H9 (cell line): ENCODE results near the gene UBE2E3. TPM values are rescaled to one million over a fixed set of nuclear protein-coding genes. Genes with fewer than 3 reads are reported as not detected.

Source experiments
- DNase-seq: peaks from one replicate; pipeline ENCODE4 v3.0.0-alpha.2; 2017
- H2AFZ ChIP-seq: one replicate; pipeline ENCODE4 v1.6.1; 2013; ENCODE audit warnings: mild to moderate bottlenecking, low read length, control low read depth, moderate library complexity
- H2AK5ac ChIP-seq: 2 replicates; pipeline ENCODE4 v1.6.1; 2013; ENCODE audit warnings: low read length, control low read depth, mixed read lengths; ENCODE audit not compliant: insufficient read length
- H2BK120ac ChIP-seq: one replicate; pipeline ENCODE4 v1.6.1; 2013; ENCODE audit warnings: low read depth, mild to moderate bottlenecking, low read length, control low read depth, inconsistent platforms; ENCODE audit not compliant: poor library complexity, severe bottlenecking
- H2BK12ac ChIP-seq: 2 replicates; pipeline ENCODE4 v1.6.1; 2013; ENCODE audit warnings: low read length, control low read depth, mixed read lengths, low read depth; ENCODE audit not compliant: insufficient read length
- H2BK15ac ChIP-seq: 2 replicates; pipeline ENCODE4 v1.6.1; 2013; ENCODE audit warnings: low read depth, low read length, control low read depth
- H2BK20ac ChIP-seq: one replicate; pipeline ENCODE4 v1.6.1; 2013; ENCODE audit warnings: low read depth, mild to moderate bottlenecking, low read length, control low read depth, inconsistent platforms; ENCODE audit not compliant: poor library complexity, severe bottlenecking
- H2BK5ac ChIP-seq: 2 replicates; pipeline ENCODE4 v1.6.1; 2013; ENCODE audit warnings: low read length, control low read depth, mixed read lengths; ENCODE audit not compliant: insufficient read length
- H3K14ac ChIP-seq: 2 replicates; pipeline ENCODE4 v1.6.1; 2013; ENCODE audit warnings: low read length, control low read depth; ENCODE audit not compliant: insufficient read depth
- H3K18ac ChIP-seq: 2 replicates; pipeline ENCODE4 v1.6.1; 2013; ENCODE audit warnings: low read depth, mild to moderate bottlenecking, mixed read lengths, low read length, control low read depth; ENCODE audit not compliant: insufficient read length
- H3K23ac ChIP-seq: 2 replicates; pipeline ENCODE4 v1.6.1; 2013; ENCODE audit warnings: low read length, control low read depth, mixed read lengths, low read depth; ENCODE audit not compliant: insufficient read length
- H3K23me2 ChIP-seq: 2 replicates; pipeline ENCODE4 v1.6.1; 2013; ENCODE audit warnings: low read depth, mild to moderate bottlenecking, mixed read lengths, low read length, control low read depth; ENCODE audit not compliant: insufficient read length, poor library complexity, severe bottlenecking
- H3K27ac ChIP-seq: 2 replicates; pipeline ENCODE4 v1.5.1; 2013; ENCODE audit warnings: low read length, control low read depth, mixed read lengths, low read depth; ENCODE audit not compliant: insufficient read length
- H3K27me3 ChIP-seq: 2 replicates; pipeline ENCODE4 v1.6.1; 2013; ENCODE audit warnings: low read length, control low read depth, inconsistent platforms; ENCODE audit not compliant: insufficient read depth
- H3K4ac ChIP-seq: 2 replicates; pipeline ENCODE4 v1.6.1; 2013; ENCODE audit warnings: low read depth, mild to moderate bottlenecking, control low read depth, inconsistent platforms, low read length, moderate library complexity
- H3K4me1 ChIP-seq: 2 replicates; pipeline ENCODE4 v1.6.1; 2013; ENCODE audit warnings: low read length, control low read depth, inconsistent platforms; ENCODE audit not compliant: insufficient read depth
- H3K4me2 ChIP-seq: 2 replicates; pipeline ENCODE4 v1.6.1; 2013; ENCODE audit warnings: low read length, control low read depth, mixed read lengths; ENCODE audit not compliant: insufficient read length, insufficient read depth
- H3K56ac ChIP-seq: 2 replicates; pipeline ENCODE4 v1.6.1; 2013; ENCODE audit warnings: low read depth, mild to moderate bottlenecking, mixed read lengths, low read length, control low read depth; ENCODE audit not compliant: insufficient read length
- H3K79me1 ChIP-seq: 2 replicates; pipeline ENCODE4 v1.6.1; 2013; ENCODE audit warnings: low read depth, mild to moderate bottlenecking, moderate library complexity, low read length, control low read depth, inconsistent platforms; ENCODE audit not compliant: insufficient read depth, poor library complexity, severe bottlenecking
- H3K79me2 ChIP-seq: 2 replicates; pipeline ENCODE4 v1.6.1; 2013; ENCODE audit warnings: low read length, control low read depth, inconsistent platforms; ENCODE audit not compliant: insufficient read depth
- H3K9ac ChIP-seq: 2 replicates; pipeline ENCODE4 v1.6.1; 2013; ENCODE audit warnings: low read length, control low read depth, mixed read lengths; ENCODE audit not compliant: insufficient read length; ENCODE audit errors: extremely low read depth
- H3K9me3 ChIP-seq: one replicate; pipeline ENCODE4 v1.6.1; 2013; ENCODE audit warnings: low read depth, low read length, inconsistent platforms; ENCODE audit not compliant: control insufficient read depth
- H3T11ph ChIP-seq: one replicate; pipeline ENCODE4 v1.6.1; 2013; ENCODE audit warnings: mild to moderate bottlenecking, low read length, control low read depth, inconsistent platforms
- H4K20me1 ChIP-seq: one replicate; pipeline ENCODE4 v1.6.1; 2013; ENCODE audit not compliant: control insufficient read depth, insufficient read length, insufficient read depth
- H4K5ac ChIP-seq: 2 replicates; pipeline ENCODE4 v1.6.1; 2013; ENCODE audit warnings: low read depth, mild to moderate bottlenecking, mixed read lengths, low read length, control low read depth; ENCODE audit not compliant: insufficient read length
- H4K8ac ChIP-seq: replicated peaks from 2 replicates; pipeline ENCODE4 v1.6.1; 2013; ENCODE audit warnings: low read length, control low read depth, mixed read lengths, low read depth; ENCODE audit not compliant: insufficient read length
- H4K91ac ChIP-seq: 2 replicates; pipeline ENCODE4 v1.6.1; 2013; ENCODE audit warnings: low read depth, mild to moderate bottlenecking, moderate library complexity, mixed read lengths, low read length, control low read depth; ENCODE audit not compliant: insufficient read length
- H3K27ac Mint-ChIP-seq, 3 experiments: 2 replicates in 2 of 3; 3 replicates in 1 of 3; pipeline ENCODE4 v1.8.0; 2020 to 2021; ENCODE audit warnings: mixed read lengths in 3 of 3, mild to moderate bottlenecking in 1 of 3, moderate library complexity in 1 of 3
- H3K27me3 Mint-ChIP-seq: 2 replicates; pipeline ENCODE4 v1.8.0; 2021; ENCODE audit warnings: low read depth, mild to moderate bottlenecking, moderate library complexity, mixed read lengths
- H3K36me3 Mint-ChIP-seq, 3 experiments: 2 replicates in 2 of 3; 3 replicates in 1 of 3; pipeline ENCODE4 v1.8.0; 2020 to 2021; ENCODE audit warnings: low read depth in 3 of 3, mixed read lengths in 3 of 3; ENCODE audit not compliant: insufficient read depth in 1 of 3
- H3K4me1 Mint-ChIP-seq, 2 experiments: 2 replicates each; pipeline ENCODE4 v1.8.0; 2020; ENCODE audit warnings: mixed read lengths in 2 of 2
- H3K4me3 Mint-ChIP-seq, 2 experiments: 2 replicates in 1 of 2; 3 replicates in 1 of 2; pipeline ENCODE4 v1.8.0; 2020 to 2021; ENCODE audit warnings: mild to moderate bottlenecking in 2 of 2, mixed read lengths in 2 of 2, moderate library complexity in 1 of 2
- H3K9me3 Mint-ChIP-seq, 2 experiments: 2 replicates in 1 of 2; 3 replicates in 1 of 2; pipeline ENCODE4 v1.8.0; 2020; ENCODE audit warnings: mild to moderate bottlenecking in 2 of 2, mixed read lengths in 2 of 2, moderate library complexity in 1 of 2
- total RNA-seq: library from RNA; stranded (reverse); gene quantifications from 2 replicates; pipeline ENCODE4 v1.2.1, GENCODE V29; 2021
- TF ChIP-seq, protein P1 (sequence below): fragments of 200-600 bp; sonication (generic); conservative IDR thresholded peaks from 3 replicates; pipeline ENCODE4 v1.8.0; 2021; ENCODE audit warnings: antibody characterized with exemption, mild to moderate bottlenecking

UBE2E3 gene
- total RNA-seq, 1 experiment from 2014 or later = 89.1 TPM

DNA sequence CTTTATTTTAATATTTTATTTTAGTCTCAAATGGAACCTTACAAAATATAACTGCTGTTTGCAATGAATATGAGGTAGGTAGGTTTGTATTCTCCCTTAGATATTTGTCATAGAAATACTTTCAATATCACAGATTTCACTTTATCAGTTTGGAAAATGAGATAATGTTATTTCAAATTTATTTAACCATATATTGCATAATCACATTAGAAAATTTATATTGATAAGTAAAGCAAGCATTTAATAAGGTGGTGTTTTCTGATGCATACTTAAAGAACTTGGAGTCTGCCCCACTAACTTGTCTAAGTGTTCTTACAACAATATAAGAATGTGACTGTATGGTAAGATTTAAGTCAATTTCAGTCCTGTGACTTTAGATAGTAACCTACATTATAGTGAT, 85.1 kb downstream of the UBE2E3 start:
- H2BK15ac ChIP-seq = no peak overlapping the region
- no peak overlapping the region for H3T11ph ChIP-seq
- H3K18ac ChIP-seq = no peak overlapping the region
- peaks cover 2% of the 10 kb centered on the region; the same call in 1 of the 2 replicates for H3K4me1 ChIP-seq
- no peaks in the 10 kb centered on the region for H4K20me1 ChIP-seq
- H2BK5ac ChIP-seq = no peak overlapping the region
- H2AFZ ChIP-seq = no peak overlapping the region
- Mint-ChIP-seq H3K9me3 (no peaks in the 10 kb centered on the region), H3K36me3 (peaks cover 2 to 8% (median 6%) of the 10 kb centered on the region in 3 experiments; a peak in 4 of 7 replicates), H3K27me3 (no peaks in the 10 kb centered on the region), H3K27ac (no peak overlapping the region), H3K4me3 (no peak overlapping the region), H3K4me1 (peaks cover 7 to 10% of the 10 kb centered on the region in 2 experiments)
- H3K9me3 ChIP-seq = no peaks in the 10 kb centered on the region
- no peak overlapping the region for H3K4me2 ChIP-seq
- no peaks in the 10 kb centered on the region for H3K79me2 ChIP-seq
- no peak overlapping the region for H3K23ac ChIP-seq
- no peak overlapping the region for H4K5ac ChIP-seq
- no peak for DNase-seq
- H2BK12ac ChIP-seq = no peak overlapping the region
- TF ChIP-seq, protein P1, sequence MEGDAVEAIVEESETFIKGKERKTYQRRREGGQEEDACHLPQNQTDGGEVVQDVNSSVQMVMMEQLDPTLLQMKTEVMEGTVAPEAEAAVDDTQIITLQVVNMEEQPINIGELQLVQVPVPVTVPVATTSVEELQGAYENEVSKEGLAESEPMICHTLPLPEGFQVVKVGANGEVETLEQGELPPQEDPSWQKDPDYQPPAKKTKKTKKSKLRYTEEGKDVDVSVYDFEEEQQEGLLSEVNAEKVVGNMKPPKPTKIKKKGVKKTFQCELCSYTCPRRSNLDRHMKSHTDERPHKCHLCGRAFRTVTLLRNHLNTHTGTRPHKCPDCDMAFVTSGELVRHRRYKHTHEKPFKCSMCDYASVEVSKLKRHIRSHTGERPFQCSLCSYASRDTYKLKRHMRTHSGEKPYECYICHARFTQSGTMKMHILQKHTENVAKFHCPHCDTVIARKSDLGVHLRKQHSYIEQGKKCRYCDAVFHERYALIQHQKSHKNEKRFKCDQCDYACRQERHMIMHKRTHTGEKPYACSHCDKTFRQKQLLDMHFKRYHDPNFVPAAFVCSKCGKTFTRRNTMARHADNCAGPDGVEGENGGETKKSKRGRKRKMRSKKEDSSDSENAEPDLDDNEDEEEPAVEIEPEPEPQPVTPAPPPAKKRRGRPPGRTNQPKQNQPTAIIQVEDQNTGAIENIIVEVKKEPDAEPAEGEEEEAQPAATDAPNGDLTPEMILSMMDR = no peak
- H3K4ac ChIP-seq = no peak overlapping the region
- H3K23me2 ChIP-seq = no peaks in the 10 kb centered on the region
- no peaks in the 10 kb centered on the region for H3K27me3 ChIP-seq
- no peak overlapping the region for H3K9ac ChIP-seq
- H4K91ac ChIP-seq = no peak overlapping the region
- H4K8ac ChIP-seq = no peak overlapping the region
- H3K14ac ChIP-seq = no peak overlapping the region
- no peak overlapping the region for H2BK120ac ChIP-seq
- H3K56ac ChIP-seq = no peak overlapping the region
- H3K79me1 ChIP-seq = no peaks in the 10 kb centered on the region
- H3K27ac ChIP-seq = no peak overlapping the region
- no peak overlapping the region for H2BK20ac ChIP-seq
- no peak overlapping the region for H2AK5ac ChIP-seq
